Chondrocyte (in vitro differentiated cells): ENCODE data around the gene CCDC87. TPM values are rescaled to one million over a fixed set of nuclear protein-coding genes. Genes with fewer than 3 reads are reported as not detected.

Source experiments
- DNase-seq: peaks from one replicate; pipeline ENCODE4 v3.0.0; 2021; ENCODE audit warnings: mixed read lengths, low spot score
- H3K27ac Mint-ChIP-seq: one replicate; pipeline ENCODE4 v1.8.0; 2021; ENCODE audit warnings: mild to moderate bottlenecking, moderate library complexity, mixed read lengths; ENCODE audit not compliant: unreplicated experiment
- H3K27me3 Mint-ChIP-seq: 2 replicates; pipeline ENCODE4 v1.8.0; 2021; ENCODE audit warnings: low read depth, mixed read lengths
- H3K36me3 Mint-ChIP-seq: 2 replicates; pipeline ENCODE4 v1.8.0; 2021; ENCODE audit warnings: low read depth, mixed read lengths
- H3K4me1 Mint-ChIP-seq: 2 replicates; pipeline ENCODE4 v1.8.0; 2021; ENCODE audit warnings: low read depth, mild to moderate bottlenecking, mixed read lengths
- H3K4me3 Mint-ChIP-seq: one replicate; pipeline ENCODE4 v1.8.0; 2021; ENCODE audit warnings: mild to moderate bottlenecking, moderate library complexity, mixed read lengths; ENCODE audit not compliant: unreplicated experiment
- H3K9me3 Mint-ChIP-seq: 2 replicates; pipeline ENCODE4 v1.8.0; 2021; ENCODE audit warnings: low read depth, mixed read lengths
- CTCF ChIP-seq: fragments of 200-600 bp; sonication (generic); IDR thresholded peaks from 2 replicates; pipeline ENCODE4 v1.5.0; 2021; ENCODE audit warnings: antibody characterized with exemption, mild to moderate bottlenecking, moderate library complexity
- total RNA-seq: library from RNA; stranded (reverse); gene quantifications from 3 replicates; pipeline ENCODE4 v1.2.1, GENCODE V29; 2021

Gene CCDC87
- total RNA-seq, 1 donor from 2014 or later = 0.32 TPM

GRCh38 chr11:66638177-66639065 is 45.6 kb upstream of the CCDC87 start, which contains the start of gene RBM4:
RBM4 (plus strand) TSS chr11:66638703; CDS start chr11:66639712, 1,009 bp downstream.
- TF ChIP-seq CTCF = peak; percentile 52
- Mint-ChIP-seq H3K36me3 (peaks cover 26% of the 10 kb centered on the region), H3K9me3 (no peaks in the 10 kb centered on the region), H3K27ac (peak within 1 kb of the TSS; percentile 99), H3K4me1 (peaks cover 60% of the 10 kb centered on the region), H3K27me3 (no peaks in the 10 kb centered on the region), H3K4me3 (peak within 1 kb of the TSS; percentile 93)
- peak; percentile 98 for DNase-seq

- Mint-ChIP-seq H3K9me3 (no peaks in the 10 kb centered on the region), H3K36me3 (peaks cover 19% of the 10 kb centered on the region), H3K27ac (peak overlapping the region; percentile 94), H3K4me3 (peak overlapping the region; percentile 76), H3K4me1 (peaks cover 53% of the 10 kb centered on the region), H3K27me3 (no peaks in the 10 kb centered on the region)
- no peak for TF ChIP-seq CTCF
- DNase-seq = no peak
Observed at GRCh38 chr11:66637557-66638176, 44.8 kb upstream of the CCDC87 start.

GRCh38 chr11:66636411-66636810 is 43.5 kb upstream of the CCDC87 start:
- Mint-ChIP-seq H3K27me3 (no peaks in the 10 kb centered on the region), H3K9me3 (no peaks in the 10 kb centered on the region), H3K4me1 (peaks cover 40% of the 10 kb centered on the region), H3K4me3 (no peak overlapping the region), H3K27ac (peak overlapping the region; percentile 49), H3K36me3 (peaks cover 14% of the 10 kb centered on the region)
- no peak for DNase-seq
- no peak for TF ChIP-seq CTCF

- DNase-seq = no peak
- Mint-ChIP-seq H3K9me3 (no peaks in the 10 kb centered on the region), H3K4me3 (no peak overlapping the region), H3K36me3 (peaks cover 20% of the 10 kb centered on the region), H3K4me1 (peaks cover 15% of the 10 kb centered on the region), H3K27ac (no peak overlapping the region), H3K27me3 (no peaks in the 10 kb centered on the region)
- TF ChIP-seq CTCF = no peak
Observed at GRCh38 chr11:66632952-66633351, 40.1 kb upstream of the CCDC87 start.

GRCh38 chr11:66631883-66632282 is 39.0 kb upstream of the CCDC87 start:
- Mint-ChIP-seq H3K4me3 (no peak overlapping the region), H3K36me3 (peaks cover 26% of the 10 kb centered on the region), H3K9me3 (no peaks in the 10 kb centered on the region), H3K27ac (no peak overlapping the region), H3K27me3 (no peaks in the 10 kb centered on the region), H3K4me1 (peaks cover 7% of the 10 kb centered on the region)
- TF ChIP-seq CTCF = no peak
- DNase-seq = no peak
